PFSK-1 (cell line): Measurements from ENCODE around the gene SHISA2.

Experiments used
- FOXP2 ChIP-seq: optimal IDR thresholded peaks from 2 replicates; pipeline ENCODE3; 2011; ENCODE audit warnings: borderline replicate concordance, control low read depth, inconsistent platforms; ENCODE audit not compliant: insufficient read depth; ENCODE audit errors: extremely low read length, extremely low read depth
- POLR2AphosphoS5 ChIP-seq: IDR thresholded peaks from 2 replicates; pipeline ENCODE4 v1.6.1; 2012; ENCODE audit warnings: low read depth, mild to moderate bottlenecking, control low read depth, low read length, moderate library complexity
- REST ChIP-seq, 2 experiments: IDR thresholded peaks; 2 replicates each; pipeline versions ENCODE4 v1.6.1 to v1.8.0; 2011 to 2012; ENCODE audit warnings: low read depth in 2 of 2, low read length in 2 of 2, control low read depth in 1 of 2, inconsistent platforms in 1 of 2, mild to moderate bottlenecking in 1 of 2, moderate library complexity in 1 of 2; ENCODE audit not compliant: insufficient read depth in 1 of 2
- SIN3A ChIP-seq: IDR thresholded peaks from 2 replicates; pipeline ENCODE4 v1.6.1; 2012; ENCODE audit warnings: mild to moderate bottlenecking, low read length, moderate library complexity, borderline replicate concordance; ENCODE audit not compliant: insufficient read depth
- TAF1 ChIP-seq: IDR thresholded peaks from 2 replicates; pipeline ENCODE4 v1.6.1; 2012; ENCODE audit warnings: low read length, control low read depth, borderline replicate concordance; ENCODE audit not compliant: insufficient read depth

GRCh38 chr13:26062853-26063444, 11.1 kb upstream of the SHISA2 start:
- TF ChIP-seq REST (IDR thresholded peaks at IDR 0.05; ENCODE audit: insufficient read depth in 1 of 2, low read depth in 2 of 2, low read length in 2 of 2) (no peak), POLR2AphosphoS5 (no peak), SIN3A (no peak), TAF1 (no peak), FOXP2 (no peak)
